IMR-90 (cell line): ENCODE data around the gene BMP2K. TPM values are rescaled to one million over a fixed set of nuclear protein-coding genes. Genes with fewer than 3 reads are reported as not detected.
A peak's percentile ranks its signal among the peaks of the same experiment; 100 is the strongest.

Experiments used
- ATAC-seq: fragments of 200-7000 bp; cut with Tn5 transposase; 2 replicates; pipeline ENCODE4 v1.9.1; 2020; ENCODE audit warnings: low read depth, mild to moderate bottlenecking, moderate library complexity
- BruUV-seq: library from RNA; stranded (reverse); fragments of 400-500 nt; replicated peaks from 2 replicates; lab custom pipeline; 2021; lab: Mats Ljungman, UMichigan
- CTCF ChIA-PET: fragments of 300-600 bp; formaldehyde crosslinking; extraction: SDS; loops from one replicate; lab custom pipeline; 2021; ENCODE audit warnings: antibody characterized with exemption; lab: Yijun Ruan, JAX
- POLR2A ChIA-PET: fragments of 300-600 bp; sonication (Branson Sonifier 250); formaldehyde crosslinking; loops from one replicate; lab custom pipeline; 2022; ENCODE audit warnings: antibody characterized with exemption; ENCODE audit not compliant: unreplicated experiment; lab: Charles Lee
- DNase-seq: peaks from one replicate; pipeline ENCODE4 v3.0.0; 2013
- H2AFZ ChIP-seq: replicated peaks from 2 replicates; pipeline ENCODE3; 2013; ENCODE audit warnings: low read length, mild to moderate bottlenecking; ENCODE audit not compliant: poor library complexity
- H2AK5ac ChIP-seq: 2 replicates; pipeline ENCODE4 v1.6.1; 2013; ENCODE audit warnings: low read depth, low read length, inconsistent platforms
- H2AK9ac ChIP-seq: replicated peaks from 2 replicates; pipeline ENCODE3; 2013; ENCODE audit warnings: mild to moderate bottlenecking, low read depth, low read length, moderate library complexity; ENCODE audit not compliant: poor library complexity
- H2BK120ac ChIP-seq: 2 replicates; pipeline ENCODE4 v1.6.1; 2013; ENCODE audit warnings: low read depth, low read length, inconsistent platforms
- H2BK15ac ChIP-seq: 3 replicates; pipeline ENCODE4 v1.6.1; 2013; ENCODE audit warnings: low read depth, low read length, inconsistent platforms
- H2BK20ac ChIP-seq: 2 replicates; pipeline ENCODE4 v1.6.1; 2013; ENCODE audit warnings: low read depth, mild to moderate bottlenecking, inconsistent platforms, low read length, moderate library complexity
- H2BK5ac ChIP-seq: 2 replicates; pipeline ENCODE4 v1.6.1; 2013; ENCODE audit warnings: mild to moderate bottlenecking, low read depth, low read length, inconsistent platforms; ENCODE audit not compliant: poor library complexity, severe bottlenecking
- H3K14ac ChIP-seq: replicated peaks from 2 replicates; pipeline ENCODE4 v1.6.1; 2013; ENCODE audit warnings: low read depth, low read length, inconsistent platforms
- H3K18ac ChIP-seq: 2 replicates; pipeline ENCODE4 v1.6.1; 2013; ENCODE audit warnings: low read depth, low read length, control low read depth
- H3K23ac ChIP-seq: 2 replicates; pipeline ENCODE4 v1.6.1; 2013; ENCODE audit warnings: low read depth, low read length, inconsistent platforms
- H3K27ac ChIP-seq: 2 replicates; pipeline ENCODE4 v1.5.1; 2013; ENCODE audit warnings: mild to moderate bottlenecking, control low read depth, low read length; ENCODE audit not compliant: insufficient read depth
- H3K27me3 ChIP-seq: 2 replicates; pipeline ENCODE4 v1.6.1; 2013; ENCODE audit warnings: low read length; ENCODE audit not compliant: control insufficient read depth, insufficient read depth
- H3K36me3 ChIP-seq: 2 replicates; pipeline ENCODE4 v1.6.1; 2013; ENCODE audit warnings: low read length, mixed read lengths; ENCODE audit not compliant: control insufficient read depth, insufficient read depth
- H3K4ac ChIP-seq: 2 replicates; pipeline ENCODE4 v1.6.1; 2013; ENCODE audit warnings: low read depth, low read length, inconsistent platforms
- H3K4me1 ChIP-seq: 2 replicates; pipeline ENCODE4 v1.6.1; 2013; ENCODE audit warnings: low read length, mixed read lengths; ENCODE audit not compliant: control insufficient read depth, insufficient read depth
- H3K4me2 ChIP-seq: 2 replicates; pipeline ENCODE4 v1.6.1; 2013; ENCODE audit warnings: low read depth, mild to moderate bottlenecking, control low read depth, low read length, moderate library complexity
- H3K4me3 ChIP-seq: 2 replicates; pipeline ENCODE4 v1.5.1; 2013; ENCODE audit warnings: low read depth, mild to moderate bottlenecking, control low read depth, low read length, moderate library complexity; ENCODE audit not compliant: insufficient read depth
- H3K56ac ChIP-seq: 2 replicates; pipeline ENCODE4 v1.6.1; 2013; ENCODE audit warnings: low read length, inconsistent platforms; ENCODE audit not compliant: insufficient read depth; ENCODE audit errors: extremely low read depth
- H3K79me1 ChIP-seq, 2 experiments: 2 replicates each; pipeline ENCODE4 v1.6.1; 2013; ENCODE audit warnings: low read length in 2 of 2, inconsistent platforms in 1 of 2, low read depth in 1 of 2
- H3K9ac ChIP-seq: 2 replicates; pipeline ENCODE4 v1.6.1; 2013; ENCODE audit warnings: low read depth, low read length, control low read depth
- H3K9me1 ChIP-seq: 2 replicates; pipeline ENCODE4 v1.6.1; 2013; ENCODE audit warnings: low read length, inconsistent platforms; ENCODE audit not compliant: insufficient read depth
- H3K9me3 ChIP-seq: 2 replicates; pipeline ENCODE4 v1.6.1; 2013; ENCODE audit warnings: low read length; ENCODE audit not compliant: control insufficient read depth, insufficient read depth
- H4K20me1 ChIP-seq: 2 replicates; pipeline ENCODE4 v1.6.1; 2013; ENCODE audit warnings: low read length, inconsistent platforms; ENCODE audit not compliant: insufficient read depth
- H4K5ac ChIP-seq: 2 replicates; pipeline ENCODE4 v1.6.1; 2013; ENCODE audit warnings: mild to moderate bottlenecking, low read depth, low read length, control low read depth
- H4K8ac ChIP-seq, 2 experiments: 2 replicates each; pipeline ENCODE4 v1.6.1; 2013; ENCODE audit warnings: low read depth in 2 of 2, low read length in 2 of 2, control low read depth in 1 of 2, inconsistent platforms in 1 of 2
- H4K91ac ChIP-seq: 2 replicates; pipeline ENCODE4 v1.6.1; 2013; ENCODE audit warnings: low read depth, low read length, inconsistent platforms; ENCODE audit not compliant: insufficient read depth
- BHLHE40 ChIP-seq: fragments of 150-350 bp; IDR thresholded peaks from 2 replicates; pipeline ENCODE4 v1.6.1; 2016; ENCODE audit warnings: mild to moderate bottlenecking, low read depth, low read length
- CHD1 ChIP-seq: IDR thresholded peaks from 2 replicates; pipeline ENCODE4 v1.6.1; 2012; ENCODE audit warnings: low read depth, low read length, improper control_type of control experiment
- FOS ChIP-seq: fragments of 150-350 bp; IDR thresholded peaks from 2 replicates; pipeline ENCODE4 v1.6.1; 2016; ENCODE audit warnings: low read depth, low read length
- MAFK ChIP-seq: IDR thresholded peaks from 2 replicates; pipeline ENCODE4 v1.6.1; 2012; ENCODE audit warnings: low read depth, low read length, improper control_type of control experiment
- MAZ ChIP-seq: IDR thresholded peaks from 2 replicates; pipeline ENCODE4 v1.6.1; 2012; ENCODE audit warnings: low read depth, mild to moderate bottlenecking, low read length, improper control_type of control experiment, moderate library complexity, borderline replicate concordance
- MXI1 ChIP-seq: IDR thresholded peaks from 2 replicates; pipeline ENCODE4 v1.6.1; 2012; ENCODE audit warnings: low read depth, mild to moderate bottlenecking, low read length, moderate library complexity, borderline replicate concordance
- NFE2L2 ChIP-seq: fragments of 150-350 bp; IDR thresholded peaks from 2 replicates; pipeline ENCODE4 v1.6.1; 2016; ENCODE audit warnings: low read depth, mild to moderate bottlenecking, low read length
- POLR2A ChIP-seq: IDR thresholded peaks from 2 replicates; pipeline ENCODE4 v1.6.1; 2012; ENCODE audit warnings: mild to moderate bottlenecking, low read depth, low read length
- RAD21 ChIP-seq: IDR thresholded peaks from 2 replicates; pipeline ENCODE4 v1.6.1; 2012; ENCODE audit warnings: low read length, improper control_type of control experiment
- RCOR1 ChIP-seq: IDR thresholded peaks from 2 replicates; pipeline ENCODE4 v1.6.1; 2012; ENCODE audit warnings: mild to moderate bottlenecking, low read length, improper control_type of control experiment; ENCODE audit not compliant: insufficient replicate concordance
- RFX5 ChIP-seq: IDR thresholded peaks from 2 replicates; pipeline ENCODE4 v1.8.0; 2012; ENCODE audit warnings: low read depth, mild to moderate bottlenecking, low read length, moderate library complexity
- SMC3 ChIP-seq: fragments of 150-350 bp; IDR thresholded peaks from 2 replicates; pipeline ENCODE4 v1.6.1; 2016; ENCODE audit warnings: low read depth, mild to moderate bottlenecking, antibody characterized with exemption, low read length, moderate library complexity
- WGBS, 2 experiments: methylation state at CpG; one replicate each; pipeline versions ENCODE4 v1.1.5 to v1.1.7; 2013; ENCODE audit warnings: missing lambda C conversion rate in 2 of 2; ENCODE audit not compliant: insufficient read length in 1 of 2; ENCODE audit errors: extremely low coverage in 2 of 2; 5-methylcytosine and 5-hydroxymethylcytosine counted together
- dilution Hi-C: fragments of 300-500 bp; cut with HindIII; formaldehyde crosslinking; loops from one replicate; pipeline ENCODE4 v1.14.3; 2018; ENCODE audit warnings: low sequenced_read_pairs; ENCODE audit not compliant: unreplicated experiment
- in situ Hi-C: fragments of 300-500 bp; cut with MboI; formaldehyde crosslinking; loops from 3 replicates; pipeline ENCODE4 v1.14.3; 2019; ENCODE audit warnings: low sequenced_read_pairs, inconsistent platforms, mixed read lengths
- intact Hi-C: fragments of 100-400 bp; cut with micrococcal nuclease; formaldehyde crosslinking; loops from 2 replicates; pipeline ENCODE4 v1.10.0; 2022
- polyA plus RNA-seq, 3 experiments: library from polyadenylated mRNA; depleted of rRNA; stranded (reverse); fragments of >200 nt; gene quantifications; 2 replicates each; pipeline ENCODE4 v1.2.3, GENCODE V29; 2012; ENCODE audit warnings: low replicate concordance in 1 of 3
- total RNA-seq: library from RNA; depleted of rRNA; stranded (reverse); fragments of >200 nt; gene quantifications from 2 replicates; pipeline ENCODE4 v1.2.3, GENCODE V29; 2012
- TF ChIP-seq, protein P1 (sequence below): fragments of 150-350 bp; IDR thresholded peaks from 2 replicates; pipeline ENCODE4 v1.6.1; 2017; ENCODE audit warnings: mild to moderate bottlenecking, antibody characterized with exemption, low read length, low read depth
- TF ChIP-seq, protein P2 (sequence below): fragments of 150-350 bp; IDR thresholded peaks from 2 replicates; pipeline ENCODE4 v1.6.1; 2016; ENCODE audit warnings: low read depth, mild to moderate bottlenecking, low read length, moderate library complexity, borderline replicate concordance
- TF ChIP-seq, protein P3 (sequence below): conservative IDR thresholded peaks from 2 replicates; pipeline ENCODE4 v1.5.1; 2012; ENCODE audit warnings: mild to moderate bottlenecking, low read depth, low read length, improper control_type of control experiment

BMP2K gene
- total and polyA plus RNA-seq, 2 of the 4 experiments (the other 2 are of a cell fraction), result 15.8 to 46.1 TPM

DNA sequence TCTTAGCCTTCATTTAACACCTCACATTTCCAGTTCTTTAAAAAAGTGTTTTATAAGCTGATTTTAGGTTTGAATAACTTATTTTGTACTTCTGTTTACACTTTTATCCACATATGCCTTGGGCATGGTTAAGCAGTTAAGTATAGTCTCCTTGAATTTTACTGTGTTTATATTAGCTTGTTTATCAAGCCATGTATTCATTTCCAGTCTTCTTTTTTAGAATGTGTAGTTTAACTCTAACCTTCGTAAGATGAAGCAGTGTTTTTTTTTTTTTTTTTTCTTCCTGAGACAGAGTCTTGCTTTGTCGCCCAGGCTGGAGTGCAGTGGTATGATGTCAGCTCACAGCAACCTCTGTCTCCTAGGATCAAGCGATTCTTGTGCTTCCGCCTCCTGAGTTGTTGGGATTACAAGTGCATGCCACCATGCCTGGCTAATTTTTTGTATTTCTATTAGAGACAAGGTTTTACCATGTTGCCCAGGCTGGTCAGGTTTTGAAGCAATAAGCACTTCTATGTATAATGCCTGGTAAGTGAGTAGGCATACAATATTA lies 42.5 kb downstream of the BMP2K start:
- Histone ChIP-seq H3K4ac (no peak overlapping the region), H3K23ac (no peak overlapping the region), H3K4me3 (no peak overlapping the region), H2BK120ac (no peak overlapping the region), H3K14ac (no peak overlapping the region), H4K20me1 (peaks cover 14% of the 10 kb centered on the region; the same call in 1 of the 2 replicates), H2BK20ac (no peak overlapping the region), H3K27ac (no peak overlapping the region), H3K79me1 (peaks cover 18 to 46% of the 10 kb centered on the region in 2 experiments), H4K8ac (no peak overlapping the region), H2AK5ac (no peak overlapping the region), H3K36me3 (no peaks in the 10 kb centered on the region), H2BK5ac (no peak overlapping the region), H2BK15ac (no peak overlapping the region), H4K91ac (no peak overlapping the region), H3K56ac (no peak overlapping the region), H3K27me3 (no peaks in the 10 kb centered on the region), H4K5ac (no peak overlapping the region), H3K4me2 (no peak overlapping the region; the same call in 1 of the 2 replicates), H2AK9ac (no peak overlapping the region), H3K4me1 (peaks cover 2% of the 10 kb centered on the region; the same call in 1 of the 2 replicates), H3K9me1 (no peaks in the 10 kb centered on the region; the same call in 1 of the 2 replicates), H2AFZ (no peak overlapping the region), H3K18ac (no peak overlapping the region), H3K9me3 (no peaks in the 10 kb centered on the region), H3K9ac (no peak overlapping the region)
- no peak for TF ChIP-seq POLR2A
- no peak for TF ChIP-seq BHLHE40
- no peak for TF ChIP-seq MAFK
- no peak for TF ChIP-seq CHD1
- TF ChIP-seq, protein P1, sequence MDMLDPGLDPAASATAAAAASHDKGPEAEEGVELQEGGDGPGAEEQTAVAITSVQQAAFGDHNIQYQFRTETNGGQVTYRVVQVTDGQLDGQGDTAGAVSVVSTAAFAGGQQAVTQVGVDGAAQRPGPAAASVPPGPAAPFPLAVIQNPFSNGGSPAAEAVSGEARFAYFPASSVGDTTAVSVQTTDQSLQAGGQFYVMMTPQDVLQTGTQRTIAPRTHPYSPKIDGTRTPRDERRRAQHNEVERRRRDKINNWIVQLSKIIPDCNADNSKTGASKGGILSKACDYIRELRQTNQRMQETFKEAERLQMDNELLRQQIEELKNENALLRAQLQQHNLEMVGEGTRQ, result no peak
- TF ChIP-seq MXI1, result no peak
- TF ChIP-seq, protein P2, sequence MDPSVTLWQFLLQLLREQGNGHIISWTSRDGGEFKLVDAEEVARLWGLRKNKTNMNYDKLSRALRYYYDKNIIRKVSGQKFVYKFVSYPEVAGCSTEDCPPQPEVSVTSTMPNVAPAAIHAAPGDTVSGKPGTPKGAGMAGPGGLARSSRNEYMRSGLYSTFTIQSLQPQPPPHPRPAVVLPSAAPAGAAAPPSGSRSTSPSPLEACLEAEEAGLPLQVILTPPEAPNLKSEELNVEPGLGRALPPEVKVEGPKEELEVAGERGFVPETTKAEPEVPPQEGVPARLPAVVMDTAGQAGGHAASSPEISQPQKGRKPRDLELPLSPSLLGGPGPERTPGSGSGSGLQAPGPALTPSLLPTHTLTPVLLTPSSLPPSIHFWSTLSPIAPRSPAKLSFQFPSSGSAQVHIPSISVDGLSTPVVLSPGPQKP, result no peak
- no peak for TF ChIP-seq RFX5
- TF ChIP-seq SMC3, result no peak
- no peak for TF ChIP-seq RCOR1
- no peak for TF ChIP-seq RAD21
- no peak for TF ChIP-seq MAZ
- TF ChIP-seq FOS, result no peak
- TF ChIP-seq, protein P3, sequence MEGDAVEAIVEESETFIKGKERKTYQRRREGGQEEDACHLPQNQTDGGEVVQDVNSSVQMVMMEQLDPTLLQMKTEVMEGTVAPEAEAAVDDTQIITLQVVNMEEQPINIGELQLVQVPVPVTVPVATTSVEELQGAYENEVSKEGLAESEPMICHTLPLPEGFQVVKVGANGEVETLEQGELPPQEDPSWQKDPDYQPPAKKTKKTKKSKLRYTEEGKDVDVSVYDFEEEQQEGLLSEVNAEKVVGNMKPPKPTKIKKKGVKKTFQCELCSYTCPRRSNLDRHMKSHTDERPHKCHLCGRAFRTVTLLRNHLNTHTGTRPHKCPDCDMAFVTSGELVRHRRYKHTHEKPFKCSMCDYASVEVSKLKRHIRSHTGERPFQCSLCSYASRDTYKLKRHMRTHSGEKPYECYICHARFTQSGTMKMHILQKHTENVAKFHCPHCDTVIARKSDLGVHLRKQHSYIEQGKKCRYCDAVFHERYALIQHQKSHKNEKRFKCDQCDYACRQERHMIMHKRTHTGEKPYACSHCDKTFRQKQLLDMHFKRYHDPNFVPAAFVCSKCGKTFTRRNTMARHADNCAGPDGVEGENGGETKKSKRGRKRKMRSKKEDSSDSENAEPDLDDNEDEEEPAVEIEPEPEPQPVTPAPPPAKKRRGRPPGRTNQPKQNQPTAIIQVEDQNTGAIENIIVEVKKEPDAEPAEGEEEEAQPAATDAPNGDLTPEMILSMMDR, result no peak
- TF ChIP-seq NFE2L2, result no peak
- in situ Hi-C loops, result no loop called here
- dilution Hi-C loops, result no loop called here
- POLR2A ChIA-PET, result interaction anchor here (0.7 to 1.1 kb wide), 2 partner anchors 16 to 157 kb away, joined by 3 to 4 read pairs; no protein-coding TSS in a partner anchor
- intact Hi-C loops, result no loop called here
- DNase-seq (peak; percentile 31), ATAC-seq (peak; percentile 70)
- no TSS peak for BruUV-seq
- WGBS, 2 experiments, result no CpG with 5 or more reads among the region's 4 CpGs
- CTCF ChIA-PET, result interaction anchor here (0.7 to 0.9 kb wide), 2 partner anchors 122 to 268 kb away, joined by 3 to 5 read pairs; no protein-coding TSS in a partner anchor
